ENCODE results near the gene NLGN1.

- no peak for TF ChIP-seq CTCF (IDR thresholded peaks at IDR 0.05)
- TF ChIP-seq POLR2A (IDR thresholded peaks at IDR 0.05) = no peak
- TF ChIP-seq POLR2AphosphoS5 (IDR thresholded peaks at IDR 0.05) = no peak
- TF ChIP-seq EP300 (IDR thresholded peaks at IDR 0.05) = no peak
Measured at GRCh38 chr3:174191380-174191779, 793.8 kb downstream of the NLGN1 start.

Data from suprapubic skin (tissue), 4 donors.